ENCODE data around the gene ANKRD13C. TPM values are rescaled to one million over a fixed set of nuclear protein-coding genes. Genes with fewer than 3 reads are reported as not detected.
A peak's percentile ranks its signal among the peaks of the same experiment; 100 is the strongest.
"Not testable (repeated sequence)": the region's sequence is repeated elsewhere in the genome, so short reads cannot be mapped to it uniquely, and the experiment has no call there.

ANKRD13C gene
- total RNA-seq, 1 experiment from 2014 or later, result 48.8 TPM

GRCh38 chr1:70353044-70353443, 1.5 kb downstream of the ANKRD13C start:
- DNase-seq (ENCODE audit: low read depth in 1 of 2, low spot score in 2 of 2), result no peak
- Histone ChIP-seq H3K4me1 (replicated peaks) (peaks cover 17% of the 10 kb centered on the region), H3K27ac (peak overlapping the region; percentile 97), H3K4me3 (peak overlapping the region; percentile 90), H3K36me3 (peaks cover 47% of the 10 kb centered on the region), H3K27me3 (replicated peaks) (no peaks in the 10 kb centered on the region), H3K9me3 (replicated peaks) (no peaks in the 10 kb centered on the region)

GRCh38 chr1:70349799-70350198, 4.7 kb downstream of the ANKRD13C start:
- not testable (repeated sequence) for H3K27me3 ChIP-seq (replicated peaks); H3K4me3 ChIP-seq; H3K4me1 ChIP-seq (replicated peaks); H3K27ac ChIP-seq; DNase-seq (ENCODE audit: low read depth in 1 of 2, low spot score in 2 of 2); H3K9me3 ChIP-seq (replicated peaks)
- peaks cover 54% of the 10 kb centered on the region for H3K36me3 ChIP-seq

- Histone ChIP-seq H3K9me3 (replicated peaks) (no peaks in the 10 kb centered on the region), H3K36me3 (peaks cover 46% of the 10 kb centered on the region), H3K4me1 (replicated peaks) (peaks cover 7% of the 10 kb centered on the region; the same call in 1 of the 2 replicates), H3K4me3 (no peak overlapping the region), H3K27me3 (replicated peaks) (no peaks in the 10 kb centered on the region), H3K27ac (no peak overlapping the region)
- no peak for DNase-seq (ENCODE audit: low read depth in 1 of 2, low spot score in 2 of 2)
Measured at GRCh38 chr1:70348399-70349165, 5.9 kb downstream of the ANKRD13C start.

- H3K27me3 ChIP-seq (replicated peaks); H3K27ac ChIP-seq; H3K4me1 ChIP-seq (replicated peaks); H3K4me3 ChIP-seq; H3K9me3 ChIP-seq (replicated peaks); DNase-seq (ENCODE audit: low read depth in 1 of 2, low spot score in 2 of 2): not testable (repeated sequence)
- peaks cover 16% of the 10 kb centered on the region for H3K36me3 ChIP-seq
Measured at GRCh38 chr1:70339644-70340043, 14.9 kb downstream of the ANKRD13C start.

GRCh38 chr1:70336050-70336449, 18.5 kb downstream of the ANKRD13C start:
- Histone ChIP-seq H3K9me3 (replicated peaks) (no peaks in the 10 kb centered on the region), H3K27ac (no peak overlapping the region), H3K27me3 (replicated peaks) (no peaks in the 10 kb centered on the region), H3K4me3 (no peak overlapping the region), H3K4me1 (replicated peaks) (no peaks in the 10 kb centered on the region), H3K36me3 (peaks cover 37% of the 10 kb centered on the region)
- DNase-seq (ENCODE audit: low read depth in 1 of 2, low spot score in 2 of 2), result no peak

GRCh38 chr1:70334436-70334835, 20.1 kb downstream of the ANKRD13C start:
- H3K4me3 ChIP-seq, result no peak overlapping the region
- peaks cover 37% of the 10 kb centered on the region for H3K36me3 ChIP-seq
- no peak for DNase-seq (ENCODE audit: low read depth in 1 of 2, low spot score in 2 of 2)
- no peak overlapping the region for H3K27ac ChIP-seq
- no peaks in the 10 kb centered on the region for H3K27me3 ChIP-seq (replicated peaks)
- H3K4me1 ChIP-seq (replicated peaks), result no peaks in the 10 kb centered on the region
- H3K9me3 ChIP-seq (replicated peaks), result no peaks in the 10 kb centered on the region

- H3K4me3 ChIP-seq, result no peak overlapping the region
- DNase-seq (ENCODE audit: low read depth in 1 of 2, low spot score in 2 of 2), result no peak
Measured at GRCh38 chr1:70333245-70333644, 21.3 kb downstream of the ANKRD13C start.

GRCh38 chr1:70331962-70332361, 22.6 kb downstream of the ANKRD13C start:
- Histone ChIP-seq H3K36me3 (peaks cover 40% of the 10 kb centered on the region), H3K9me3 (replicated peaks) (no peaks in the 10 kb centered on the region), H3K27ac (no peak overlapping the region), H3K27me3 (replicated peaks) (no peaks in the 10 kb centered on the region), H3K4me3 (no peak overlapping the region), H3K4me1 (replicated peaks) (no peaks in the 10 kb centered on the region)
- no peak for DNase-seq (ENCODE audit: low read depth in 1 of 2, low spot score in 2 of 2)

More at GRCh38 chr1:70333245-70333644, 21.3 kb downstream of the ANKRD13C start:
- peaks cover 36% of the 10 kb centered on the region for H3K36me3 ChIP-seq
- H3K9me3 ChIP-seq (replicated peaks), result no peaks in the 10 kb centered on the region
- H3K4me1 ChIP-seq (replicated peaks), result no peaks in the 10 kb centered on the region
- H3K27ac ChIP-seq, result no peak overlapping the region
- H3K27me3 ChIP-seq (replicated peaks), result no peaks in the 10 kb centered on the region

GRCh38 chr1:70327306-70328076, 27.0 kb downstream of the ANKRD13C start:
- Histone ChIP-seq H3K4me3 (no peak overlapping the region), H3K4me1 (replicated peaks) (no peaks in the 10 kb centered on the region), H3K27ac (no peak overlapping the region), H3K36me3 (peaks cover 28% of the 10 kb centered on the region), H3K27me3 (replicated peaks) (no peaks in the 10 kb centered on the region), H3K9me3 (replicated peaks) (no peaks in the 10 kb centered on the region)
- DNase-seq (ENCODE audit: low read depth in 1 of 2, low spot score in 2 of 2), result no peak

- peaks cover 35% of the 10 kb centered on the region for H3K36me3 ChIP-seq
- H3K27ac ChIP-seq, result no peak overlapping the region
- no peaks in the 10 kb centered on the region for H3K27me3 ChIP-seq (replicated peaks)
- DNase-seq (ENCODE audit: low read depth in 1 of 2, low spot score in 2 of 2), result no peak
- H3K9me3 ChIP-seq (replicated peaks), result no peaks in the 10 kb centered on the region
- peaks cover 12% of the 10 kb centered on the region for H3K4me1 ChIP-seq (replicated peaks)
- no peak overlapping the region for H3K4me3 ChIP-seq
Measured at GRCh38 chr1:70324683-70325082, 29.8 kb downstream of the ANKRD13C start.

- Histone ChIP-seq H3K4me3 (no peak overlapping the region), H3K27me3 (replicated peaks) (no peaks in the 10 kb centered on the region), H3K27ac (peak overlapping the region; percentile 55), H3K4me1 (replicated peaks) (peaks cover 14% of the 10 kb centered on the region), H3K9me3 (replicated peaks) (no peaks in the 10 kb centered on the region), H3K36me3 (peaks cover 27% of the 10 kb centered on the region)
- DNase-seq (ENCODE audit: low read depth in 1 of 2, low spot score in 2 of 2), result peak in 1 of 2 experiments; percentile 74
Measured at GRCh38 chr1:70319750-70320149, 34.8 kb downstream of the ANKRD13C start.

GRCh38 chr1:70318191-70318590, 36.3 kb downstream of the ANKRD13C start:
- H3K4me1 ChIP-seq (replicated peaks), result peaks cover 14% of the 10 kb centered on the region
- peaks cover 18% of the 10 kb centered on the region for H3K36me3 ChIP-seq
- H3K4me3 ChIP-seq, result no peak overlapping the region
- H3K27me3 ChIP-seq (replicated peaks), result no peaks in the 10 kb centered on the region
- no peaks in the 10 kb centered on the region for H3K9me3 ChIP-seq (replicated peaks)
- no peak overlapping the region for H3K27ac ChIP-seq
- no peak for DNase-seq (ENCODE audit: low read depth in 1 of 2, low spot score in 2 of 2)

GRCh38 chr1:70317087-70317486, 37.4 kb downstream of the ANKRD13C start:
- DNase-seq (ENCODE audit: low read depth in 1 of 2, low spot score in 2 of 2), result no peak
- no peak overlapping the region for H3K27ac ChIP-seq
- no peaks in the 10 kb centered on the region for H3K27me3 ChIP-seq (replicated peaks)
- no peaks in the 10 kb centered on the region for H3K9me3 ChIP-seq (replicated peaks)
- peaks cover 14% of the 10 kb centered on the region for H3K4me1 ChIP-seq (replicated peaks)
- H3K36me3 ChIP-seq, result peaks cover 13% of the 10 kb centered on the region
- H3K4me3 ChIP-seq, result no peak overlapping the region

GRCh38 chr1:70315782-70316181, 38.7 kb downstream of the ANKRD13C start:
- H3K27me3 ChIP-seq (replicated peaks), result no peaks in the 10 kb centered on the region
- no peak for DNase-seq (ENCODE audit: low read depth in 1 of 2, low spot score in 2 of 2)
- peaks cover 13% of the 10 kb centered on the region for H3K4me1 ChIP-seq (replicated peaks)

More at GRCh38 chr1:70315782-70316181, 38.7 kb downstream of the ANKRD13C start:
- Histone ChIP-seq H3K36me3 (peaks cover 8% of the 10 kb centered on the region; the same call in 1 of the 2 replicates), H3K4me3 (no peak overlapping the region), H3K27ac (no peak overlapping the region), H3K9me3 (replicated peaks) (no peaks in the 10 kb centered on the region)

All from SJSA1 (cell line).